Activated CD4-positive, CD25-positive, alpha-beta regulatory T cell treated with anti-CD3 and anti-CD28 coated beads, Interleukin-2, amount 50 U/mL, for 72 hours (primary cell): ENCODE measurements around the gene FHIT.

Source experiments
- DNase-seq: peaks from one replicate; pipeline ENCODE4 v3.0.0; 2021

The FHIT gene

DNA sequence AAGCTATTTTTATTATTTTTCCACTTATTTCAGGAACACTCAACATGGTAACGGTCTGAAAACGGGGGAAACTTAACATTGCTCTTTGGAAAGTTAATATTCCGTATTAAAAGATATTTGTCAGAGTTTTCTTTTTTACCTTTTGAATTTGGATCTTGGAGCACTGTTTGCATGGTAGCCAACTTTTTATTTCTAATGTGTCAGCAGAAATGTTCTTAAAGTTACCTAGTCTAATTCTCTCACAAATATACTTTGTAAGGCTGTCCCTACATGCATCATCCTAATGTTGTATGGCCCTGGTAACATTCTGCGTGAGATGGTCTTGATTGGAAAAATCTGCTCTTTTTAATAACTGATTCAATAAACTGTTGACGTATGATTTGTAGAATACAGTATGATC lies 719.5 kb downstream of the FHIT start:
- DNase-seq = no peak

DNA sequence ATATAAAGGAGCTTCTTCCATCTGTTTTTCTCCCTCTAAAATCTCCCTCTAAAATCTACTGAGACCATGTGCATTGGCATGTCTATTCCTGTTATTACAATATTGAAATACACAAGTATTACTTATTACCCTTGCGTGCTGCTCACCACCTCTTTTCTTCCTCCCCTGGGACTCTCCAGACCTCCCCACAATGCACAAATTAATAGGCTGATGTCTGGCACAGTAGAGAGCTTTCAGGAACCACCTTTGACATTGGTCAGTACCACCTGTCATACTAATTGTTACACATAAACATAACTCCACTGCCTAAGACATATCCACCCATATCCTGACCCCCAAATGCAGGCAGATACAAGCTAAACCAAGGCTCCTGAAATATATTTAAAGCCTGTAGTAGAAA lies 722.6 kb downstream of the FHIT start:
- no peak for DNase-seq

DNA sequence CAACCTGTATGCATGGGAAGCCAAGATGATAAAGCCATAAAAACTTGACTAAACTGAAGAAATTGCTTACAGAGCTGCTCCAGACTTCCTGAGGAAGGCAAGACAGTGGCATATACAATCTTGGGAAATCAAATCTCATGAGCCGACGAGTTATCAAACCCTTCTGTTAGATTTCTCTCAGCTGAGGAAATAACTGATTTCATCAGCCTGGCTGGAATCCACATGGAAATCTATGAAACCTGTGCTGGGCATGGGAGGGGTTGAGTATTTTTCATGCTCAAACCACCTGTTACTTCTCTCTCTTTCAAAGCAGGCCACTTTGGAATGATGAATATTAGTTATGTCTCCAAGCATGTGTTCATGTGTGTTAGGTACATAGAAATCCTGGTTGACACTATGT lies 727.7 kb downstream of the FHIT start:
- no peak for DNase-seq

DNA sequence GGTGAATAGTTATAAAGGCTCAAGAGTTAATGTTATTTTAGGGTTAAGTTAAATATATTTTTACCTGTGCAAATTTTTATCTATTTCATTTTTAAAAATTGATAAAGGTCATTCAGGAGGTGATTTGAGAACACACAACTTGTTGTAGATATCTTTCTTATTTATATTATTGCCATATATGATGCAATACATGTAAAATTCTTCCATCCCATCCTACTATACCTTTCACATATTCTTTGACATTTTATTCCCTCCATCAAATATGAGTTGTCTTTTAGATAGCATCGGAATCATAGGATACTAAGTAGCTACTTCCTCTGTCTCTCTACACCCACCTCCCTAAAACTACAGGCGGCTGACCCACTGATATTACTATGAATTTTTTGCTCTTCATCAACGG lies 734.1 kb downstream of the FHIT start:
- DNase-seq = no peak

GRCh38 chr3:60514866-60515265 lies 736.4 kb downstream of the FHIT start:
- no peak for DNase-seq

DNA sequence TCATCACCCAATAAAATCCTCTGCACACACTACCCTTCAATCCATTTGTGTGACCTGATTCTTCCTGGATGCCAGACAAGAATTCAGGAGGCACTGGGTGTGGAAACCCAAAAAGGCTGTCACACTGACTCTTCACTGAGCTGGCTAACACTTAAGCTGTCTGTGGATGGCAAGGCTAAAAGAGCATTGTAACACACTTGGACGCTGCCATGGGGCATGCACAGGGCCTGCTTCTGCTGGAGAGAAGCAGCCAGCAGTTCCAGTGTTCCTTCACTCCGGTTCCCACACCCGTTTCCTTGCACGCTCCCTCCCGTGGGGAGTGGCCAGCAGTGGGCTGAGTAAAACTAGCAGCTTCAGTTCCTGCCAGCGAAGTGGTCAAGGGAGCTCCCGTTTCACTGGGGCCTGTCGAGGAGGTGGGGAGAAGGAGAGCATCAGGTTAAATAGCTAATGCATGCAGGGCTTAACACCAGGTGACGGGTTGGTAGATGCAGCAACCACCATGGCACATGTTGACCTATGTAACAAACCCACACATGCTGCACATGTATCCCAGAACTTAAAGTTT lies 737.1 kb downstream of the FHIT start:
- no peak for DNase-seq

GRCh38 chr3:60513241-60513640 lies 738.0 kb downstream of the FHIT start:
- no peak for DNase-seq

DNA sequence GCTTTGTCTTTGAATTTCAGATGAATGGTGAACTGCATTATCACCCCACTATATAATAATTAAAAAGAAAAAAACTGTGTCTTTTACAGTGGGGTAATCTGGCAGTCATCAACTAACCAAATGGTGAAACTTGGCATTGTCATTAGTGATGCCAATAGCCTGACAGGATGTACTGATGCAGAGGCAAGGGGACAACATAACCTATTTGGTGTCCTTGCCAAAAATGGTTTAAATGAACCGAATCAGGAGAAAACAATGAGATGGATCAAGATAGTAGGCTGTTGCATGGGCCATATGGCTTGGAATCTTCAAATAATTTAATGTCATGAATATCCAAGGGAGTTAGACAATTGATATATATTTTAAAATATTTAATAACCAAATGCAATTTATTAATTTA lies 738.7 kb downstream of the FHIT start:
- no peak for DNase-seq

DNA sequence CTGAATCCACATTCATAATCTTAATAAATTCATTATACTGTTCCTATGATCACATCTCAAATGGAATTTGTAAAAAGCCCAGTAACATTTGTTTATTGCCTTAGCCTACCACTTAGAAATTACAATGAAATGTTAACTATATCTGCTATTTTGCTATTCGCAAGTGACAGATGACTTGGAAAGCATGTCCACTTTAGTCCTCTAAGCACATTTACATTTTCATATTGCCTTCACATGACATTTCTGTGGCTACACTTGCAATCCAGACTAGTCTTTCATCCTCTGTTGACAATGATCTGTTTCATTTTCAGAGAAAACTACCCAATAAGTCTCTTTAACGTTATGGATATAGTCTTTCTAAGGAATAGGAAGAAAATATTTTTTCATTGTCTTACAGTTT lies 741.8 kb downstream of the FHIT start:
- DNase-seq = no peak

GRCh38 chr3:60504827-60505457 lies 746.3 kb downstream of the FHIT start:
- no peak for DNase-seq

DNA sequence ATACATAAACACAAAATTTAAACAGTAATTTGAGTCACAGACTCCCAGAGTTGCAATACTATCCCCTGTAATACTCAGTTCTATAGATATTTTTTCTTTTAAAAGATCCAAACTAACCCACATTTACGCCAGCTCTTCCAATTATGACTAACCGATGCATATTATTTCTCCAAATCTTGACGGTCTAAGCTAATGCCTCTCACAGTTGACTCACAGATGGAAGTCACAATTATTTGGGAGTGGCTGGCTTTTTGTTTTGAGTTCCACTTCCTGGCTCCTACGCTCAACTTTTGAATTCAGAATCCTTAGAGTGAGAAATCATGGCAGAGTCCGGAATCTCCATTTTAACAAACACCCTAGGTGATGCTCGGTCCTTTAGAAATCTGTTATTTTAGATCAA lies 749.9 kb downstream of the FHIT start:
- no peak for DNase-seq

GRCh38 chr3:60497902-60498301 lies 753.4 kb downstream of the FHIT start:
- no peak for DNase-seq

DNA sequence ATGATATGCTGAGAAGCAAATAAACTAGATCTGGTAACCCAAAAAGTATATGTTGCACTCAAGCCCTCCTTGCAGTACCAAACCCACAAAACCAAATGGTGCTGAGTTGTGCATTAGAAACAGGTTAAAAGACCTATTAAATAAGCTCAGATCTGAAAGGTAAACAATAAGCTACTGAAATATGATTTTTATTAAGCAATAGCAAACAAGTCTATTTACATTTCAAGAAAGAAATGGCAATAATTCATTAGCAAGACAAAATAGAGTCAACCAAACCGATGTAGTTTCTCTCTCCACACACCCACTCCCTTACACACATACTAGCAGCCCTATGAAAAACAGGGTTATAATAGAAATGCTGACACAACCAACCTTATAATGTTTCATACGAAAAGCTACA lies 760.3 kb downstream of the FHIT start:
- DNase-seq = no peak

GRCh38 chr3:60475096-60475495 lies 776.2 kb downstream of the FHIT start:
- DNase-seq = no peak

DNA sequence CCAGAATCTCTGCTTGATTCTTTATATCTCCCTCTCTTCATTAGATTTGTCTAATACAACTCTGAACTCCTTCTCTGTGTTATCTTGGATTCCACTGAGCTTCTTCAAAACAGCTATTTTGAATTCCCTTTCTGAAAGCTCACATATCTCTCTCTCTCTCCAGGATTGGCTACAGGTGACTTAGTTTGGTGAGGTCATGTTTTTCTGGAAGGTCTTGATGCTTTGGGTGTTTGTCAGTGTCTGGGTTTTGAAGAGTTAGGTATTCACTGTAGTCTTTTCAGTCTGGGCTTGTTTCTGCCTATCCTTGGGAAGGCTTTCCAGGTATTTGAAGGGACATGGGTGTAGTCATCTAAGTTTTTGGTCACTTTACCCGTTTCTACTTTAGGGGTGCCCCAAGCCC lies 781.8 kb downstream of the FHIT start:
- no peak for DNase-seq

GRCh38 chr3:60463685-60464084 lies 787.6 kb downstream of the FHIT start:
- DNase-seq = no peak

GRCh38 chr3:60461267-60461666 lies 790.0 kb downstream of the FHIT start:
- no peak for DNase-seq

DNA sequence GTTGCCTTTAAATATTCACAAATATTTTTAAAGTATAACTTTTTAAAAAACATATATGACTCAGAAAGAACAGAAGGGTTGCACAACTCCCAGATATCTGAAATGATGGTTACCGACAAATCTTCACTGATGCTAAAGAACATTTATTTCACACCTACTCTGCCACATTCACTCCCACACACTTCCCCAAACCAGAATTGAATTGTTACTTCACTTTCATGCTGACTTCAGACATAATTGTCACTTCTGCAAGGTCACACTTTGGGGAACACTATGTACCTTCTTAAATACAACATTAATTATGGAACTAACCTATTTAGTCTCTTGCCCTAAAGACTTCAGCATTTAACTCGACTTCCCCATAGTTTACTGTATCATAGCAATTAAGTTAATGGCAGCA lies 795.1 kb downstream of the FHIT start:
- DNase-seq = no peak

DNA sequence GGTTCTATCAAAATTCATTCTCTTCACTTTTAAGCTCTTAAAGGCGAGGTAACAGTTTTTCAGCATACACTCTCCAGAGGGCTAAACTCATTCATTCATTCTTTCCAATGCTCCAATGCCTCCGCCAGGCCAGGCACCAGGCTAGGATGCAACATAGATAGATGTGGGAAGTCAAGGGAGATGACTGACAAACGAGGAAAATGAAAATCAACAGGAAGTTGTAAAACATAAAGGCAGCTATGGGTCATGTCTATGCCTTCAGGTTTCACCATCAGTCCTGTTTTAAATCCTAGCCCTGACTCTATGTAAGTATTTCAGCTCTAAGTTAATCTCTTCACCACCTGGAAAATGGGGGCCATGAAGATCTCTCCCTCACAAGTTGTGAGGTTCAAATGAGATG lies 797.9 kb downstream of the FHIT start:
- no peak for DNase-seq

GRCh38 chr3:60448696-60449095 lies 802.6 kb downstream of the FHIT start:
- no peak for DNase-seq

DNA sequence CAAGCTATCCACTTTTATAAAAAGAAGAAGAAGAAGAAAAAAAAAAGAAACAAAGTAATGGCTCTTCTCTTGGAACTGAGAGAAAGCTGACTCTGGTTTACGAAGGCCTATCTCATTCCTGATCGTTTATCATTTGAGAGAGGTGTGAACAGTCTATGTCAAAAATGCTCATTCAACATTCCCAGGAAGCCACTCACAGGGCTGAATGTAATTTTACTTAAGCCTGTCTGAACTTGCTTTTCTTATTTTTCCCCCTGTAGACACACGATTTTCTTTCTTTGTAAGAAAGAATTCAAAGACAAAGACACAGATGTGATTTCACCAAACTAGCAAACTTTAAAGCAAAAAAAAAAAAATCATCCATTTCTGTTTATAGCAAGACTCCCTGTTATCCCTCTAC lies 805.8 kb downstream of the FHIT start:
- DNase-seq = no peak

DNA sequence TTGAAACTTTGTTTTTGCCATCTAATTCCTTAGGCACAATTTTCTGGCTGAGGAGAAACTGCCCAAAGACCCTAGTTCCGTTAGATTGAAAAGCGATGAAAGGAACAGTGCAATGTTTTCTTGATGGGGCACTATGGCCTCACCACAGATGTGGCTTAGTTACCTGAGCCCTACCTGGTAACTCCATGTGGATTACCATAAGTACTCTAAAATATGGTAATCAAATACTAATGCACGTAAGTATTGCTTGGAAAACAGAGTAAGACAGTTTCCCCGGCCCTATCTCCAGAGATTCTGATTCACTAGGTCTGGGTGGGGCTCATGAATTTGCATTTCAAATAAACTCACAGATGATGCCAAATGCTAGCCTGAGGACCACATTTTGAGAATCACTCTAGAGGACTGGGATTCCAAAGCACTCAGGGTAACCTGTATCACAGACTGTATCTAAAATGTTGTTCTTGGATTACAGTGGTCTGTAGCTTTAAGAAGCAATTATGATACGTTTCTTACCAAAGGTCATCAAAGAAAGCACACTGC lies 806.3 kb downstream of the FHIT start:
- no peak for DNase-seq

GRCh38 chr3:60440869-60441268 lies 810.4 kb downstream of the FHIT start:
- DNase-seq = no peak

GRCh38 chr3:60435941-60436650 lies 815.2 kb downstream of the FHIT start:
- DNase-seq = no peak

- no peak for DNase-seq
These were observed 816.3 kb downstream of the FHIT start for GRCh38 chr3:60434950-60435349.
